ENCODE data around the gene TCF12.

DNA sequence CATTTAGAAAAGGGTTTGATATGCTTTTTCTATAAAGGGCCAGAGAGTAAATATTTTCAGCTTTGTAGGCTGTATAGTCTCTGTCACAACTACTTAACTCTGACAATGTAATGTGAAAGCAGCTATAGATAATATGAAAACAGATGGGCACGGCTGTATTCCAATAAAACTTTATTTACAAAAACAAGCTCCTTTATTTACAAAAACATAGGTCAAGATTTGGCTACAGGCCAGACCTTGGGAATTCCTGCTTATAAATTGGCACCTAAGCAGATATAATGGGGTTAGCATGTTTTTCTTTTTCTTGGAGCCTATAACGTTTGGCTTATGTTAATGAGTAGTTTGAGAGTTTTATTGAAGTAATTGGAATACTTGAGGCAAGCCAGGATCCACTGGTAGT lies 338.5 kb downstream of the TCF12 start:
- no peak for TF ChIP-seq CTCF (IDR thresholded peaks at IDR 0.05; ENCODE audit: low read length)
- TF ChIP-seq EZH2 (IDR thresholded peaks at IDR 0.05; ENCODE audit: borderline replicate concordance, low read length): no peak
